ENCODE results near the gene DNAJB8.
A peak's percentile ranks its signal among the peaks of the same experiment; 100 is the strongest.

The DNAJB8 gene

GRCh38 chr3:128442949-128443348 lies 23.7 kb downstream of the DNAJB8 start:
- DNase-seq (ENCODE audit: extremely low read depth, low read depth), result no peak
- no peak for TF ChIP-seq CTCF (IDR thresholded peaks at IDR 0.05; ENCODE audit: low read depth, low read length, missing control alignments)
- no peak overlapping the region for H3K4me3 ChIP-seq (replicated peaks; ENCODE audit: low read depth, low read length)

GRCh38 chr3:128442070-128442469 lies 24.6 kb downstream of the DNAJB8 start:
- no peak for DNase-seq (ENCODE audit: extremely low read depth, low read depth)
- TF ChIP-seq CTCF (IDR thresholded peaks at IDR 0.05; ENCODE audit: low read depth, low read length, missing control alignments), result no peak
- H3K4me3 ChIP-seq (replicated peaks; ENCODE audit: low read depth, low read length), result no peak overlapping the region

GRCh38 chr3:128439226-128439625 lies 27.5 kb downstream of the DNAJB8 start:
- H3K4me3 ChIP-seq (replicated peaks; ENCODE audit: low read depth, low read length), result no peak overlapping the region
- no peak for DNase-seq (ENCODE audit: extremely low read depth, low read depth)
- no peak for TF ChIP-seq CTCF (IDR thresholded peaks at IDR 0.05; ENCODE audit: low read depth, low read length, missing control alignments)

GRCh38 chr3:128438488-128439072 lies 28.1 kb downstream of the DNAJB8 start:
- no peak for DNase-seq (ENCODE audit: extremely low read depth, low read depth)
- TF ChIP-seq CTCF (IDR thresholded peaks at IDR 0.05; ENCODE audit: low read depth, low read length, missing control alignments), result peak; percentile 64
- no peak overlapping the region for H3K4me3 ChIP-seq (replicated peaks; ENCODE audit: low read depth, low read length)

- no peak for DNase-seq (ENCODE audit: extremely low read depth, low read depth)
- H3K4me3 ChIP-seq (replicated peaks; ENCODE audit: low read depth, low read length), result no peak overlapping the region
- TF ChIP-seq CTCF (IDR thresholded peaks at IDR 0.05; ENCODE audit: low read depth, low read length, missing control alignments), result no peak
Observed at GRCh38 chr3:128436214-128436613, 30.5 kb downstream of the DNAJB8 start.

GRCh38 chr3:128435561-128435960 lies 31.1 kb downstream of the DNAJB8 start:
- DNase-seq (ENCODE audit: extremely low read depth, low read depth), result no peak
- no peak for TF ChIP-seq CTCF (IDR thresholded peaks at IDR 0.05; ENCODE audit: low read depth, low read length, missing control alignments)
- no peak overlapping the region for H3K4me3 ChIP-seq (replicated peaks; ENCODE audit: low read depth, low read length)

- TF ChIP-seq CTCF (IDR thresholded peaks at IDR 0.05; ENCODE audit: low read depth, low read length, missing control alignments), result no peak
- no peak for DNase-seq (ENCODE audit: extremely low read depth, low read depth)
- H3K4me3 ChIP-seq (replicated peaks; ENCODE audit: low read depth, low read length), result no peak overlapping the region
Observed at GRCh38 chr3:128435058-128435457, 31.6 kb downstream of the DNAJB8 start.

Data from HFF-Myc (cell line).